Keratinocyte (primary cell): ENCODE results near the gene TUBGCP5. TPM values are rescaled to one million over a fixed set of nuclear protein-coding genes. Genes with fewer than 3 reads are reported as not detected.

ENCODE experiments used
- DNase-seq: peaks from one replicate; pipeline ENCODE4 v3.0.0-alpha.2; 2011; ENCODE audit warnings: low read depth, missing footprints, low spot score
- FAIRE-seq: peaks from 2 replicates; lab custom pipeline; 2011; peaks lifted over from hg19 to GRCh38; lab: Jason Lieb, UNC
- H2AFZ ChIP-seq: 2 replicates; pipeline ENCODE4 v1.6.0; 2012; ENCODE audit warnings: low read length, control low read depth, inconsistent platforms; ENCODE audit not compliant: control insufficient read depth
- H3K27ac ChIP-seq: 2 replicates; pipeline ENCODE4 v1.5.1; 2011; ENCODE audit warnings: low read length; ENCODE audit not compliant: control insufficient read depth, insufficient read depth
- H3K27me3 ChIP-seq: 3 replicates; pipeline ENCODE4 v1.6.0; 2011; ENCODE audit warnings: low read length; ENCODE audit not compliant: control insufficient read depth, insufficient read depth; ENCODE audit errors: extremely low read depth
- H3K36me3 ChIP-seq, 2 experiments: 2 replicates in 1 of 2; 3 replicates in 1 of 2; pipeline ENCODE4 v1.5.1; 2011; ENCODE audit warnings: low read length in 2 of 2, mild to moderate bottlenecking in 1 of 2; ENCODE audit not compliant: control insufficient read depth in 2 of 2, insufficient read depth in 2 of 2; ENCODE audit errors: extremely low read depth in 1 of 2
- H3K4me1 ChIP-seq: 3 replicates; pipeline ENCODE4 v1.5.1; 2011; ENCODE audit warnings: low read length; ENCODE audit not compliant: control insufficient read depth, insufficient read depth; ENCODE audit errors: extremely low read depth
- H3K4me2 ChIP-seq: 3 replicates; pipeline ENCODE4 v1.6.0; 2011; ENCODE audit warnings: low read depth, low read length; ENCODE audit not compliant: control insufficient read depth, insufficient read depth; ENCODE audit errors: extremely low read depth
- H3K4me3 ChIP-seq, 3 experiments: fragments of 200-600 bp in 1 of 3; sonication (generic) in 1 of 3; 2 replicates in 2 of 3; 3 replicates in 1 of 3; pipeline ENCODE4 v1.5.1; 2011 to 2016; ENCODE audit warnings: low read length in 3 of 3, mild to moderate bottlenecking in 3 of 3, control low read depth in 2 of 3, inconsistent platforms in 1 of 3, low read depth in 1 of 3, mixed read lengths in 1 of 3, mixed run types in 1 of 3, moderate library complexity in 1 of 3; ENCODE audit not compliant: control insufficient read depth in 2 of 3, insufficient read depth in 2 of 3; ENCODE audit errors: extremely low read depth in 1 of 3
- H3K79me2 ChIP-seq: 2 replicates; pipeline ENCODE4 v1.6.0; 2012; ENCODE audit warnings: low read length; ENCODE audit not compliant: control insufficient read depth, insufficient read depth
- H3K9ac ChIP-seq: 3 replicates; pipeline ENCODE4 v1.6.0; 2011; ENCODE audit warnings: low read length; ENCODE audit not compliant: control insufficient read depth, insufficient read depth; ENCODE audit errors: extremely low read depth
- H3K9me1 ChIP-seq: 3 replicates; pipeline ENCODE4 v1.6.0; 2011; ENCODE audit warnings: low read length; ENCODE audit not compliant: control insufficient read depth, insufficient read depth; ENCODE audit errors: extremely low read depth
- H3K9me3 ChIP-seq: 2 replicates; pipeline ENCODE4 v1.5.1; 2012; ENCODE audit warnings: low read depth, low read length; ENCODE audit not compliant: control insufficient read depth
- H4K20me1 ChIP-seq: 3 replicates; pipeline ENCODE4 v1.6.0; 2011; ENCODE audit warnings: low read length; ENCODE audit not compliant: control insufficient read depth, insufficient read depth; ENCODE audit errors: extremely low read depth
- EZH2 ChIP-seq: IDR thresholded peaks from one replicate; pipeline ENCODE4 v1.6.1; 2012; ENCODE audit warnings: inconsistent platforms, mild to moderate bottlenecking, low read length, moderate library complexity
- dilution Hi-C: fragments of 300-500 bp; cut with MboI; formaldehyde crosslinking; loops from one replicate; pipeline ENCODE4 v1.7.0; 2020; ENCODE audit warnings: low sequenced_read_pairs; ENCODE audit not compliant: extremely low pct_ligation_motif_present
- polyA plus RNA-seq, 5 experiments: library from polyadenylated mRNA; depleted of rRNA in 3 of 5; stranded (reverse) in 3 of 5; stranded (forward) in 1 of 5; unstranded in 1 of 5; fragments of >200 nt; gene quantifications; 1 replicate in 1 of 5; 2 replicates in 3 of 5; 3 replicates in 1 of 5; pipeline versions ENCODE4 v1.2.1 to v1.2.3, GENCODE V29; 2011 to 2012; ENCODE audit warnings: missing spikeins in 2 of 5, low read depth in 1 of 5, low replicate concordance in 1 of 5
- TF ChIP-seq, protein P1 (sequence below), 3 experiments: IDR thresholded peaks in 1 of 3; conservative IDR thresholded peaks in 1 of 3; optimal IDR thresholded peaks in 1 of 3; 2 replicates in 2 of 3; 3 replicates in 1 of 3; pipeline versions ENCODE3 to v1.5.1; 2011; ENCODE audit warnings: low read length in 3 of 3, mild to moderate bottlenecking in 3 of 3, moderate library complexity in 2 of 3, control low read depth in 1 of 3, inconsistent platforms in 1 of 3; ENCODE audit not compliant: insufficient read depth in 2 of 3; ENCODE audit errors: extremely low read depth in 1 of 3

TUBGCP5 gene
- polyA plus RNA-seq, 1 donor (not counting 4 experiments of a cell fraction or from before 2014, with no cell fraction given): 20.3 TPM

DNA sequence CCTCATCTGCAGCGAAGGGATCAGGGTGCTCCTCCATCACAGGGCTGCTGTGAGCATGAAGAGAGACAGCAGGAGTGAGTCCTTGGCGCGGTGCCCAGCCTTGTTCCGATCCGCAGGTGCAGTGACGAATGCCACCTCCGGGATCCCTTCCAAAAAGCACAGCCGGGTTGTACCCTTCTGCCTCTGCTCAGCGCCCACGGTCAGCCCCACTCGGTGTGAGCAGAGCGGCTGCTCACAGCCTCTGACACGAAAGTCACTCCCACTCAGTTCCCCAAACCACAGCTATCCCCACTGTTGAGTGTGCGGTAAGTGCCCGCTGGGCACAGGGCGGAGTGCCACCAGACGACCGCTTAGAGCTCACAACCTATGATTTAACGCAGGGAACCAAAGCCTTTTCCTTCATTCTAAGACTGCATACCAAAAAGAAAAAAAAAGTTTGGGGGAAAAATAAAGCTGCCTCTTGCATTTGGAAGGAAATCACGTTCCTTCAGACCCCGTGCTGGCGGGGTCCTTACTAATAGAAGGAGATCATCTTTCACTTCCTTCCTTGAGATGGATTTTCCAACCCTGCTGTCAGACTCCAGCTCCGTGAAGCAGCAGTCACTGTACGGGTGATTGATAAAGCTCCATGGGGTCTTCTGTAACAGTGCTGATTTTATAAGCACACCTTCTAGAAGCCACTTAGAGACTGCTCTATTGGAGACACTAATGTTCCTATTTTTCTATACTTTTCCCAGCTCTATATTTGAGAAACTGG is 34.7 kb upstream of the TUBGCP5 start:
- Histone ChIP-seq H3K9me3 (no peaks in the 10 kb centered on the region), H4K20me1 (no peaks in the 10 kb centered on the region), H3K4me3 (no peak overlapping the region), H3K36me3 (no peaks in the 10 kb centered on the region), H2AFZ (no peak overlapping the region), H3K9ac (no peak overlapping the region), H3K79me2 (no peaks in the 10 kb centered on the region), H3K9me1 (no peaks in the 10 kb centered on the region), H3K27me3 (no peaks in the 10 kb centered on the region), H3K4me1 (no peaks in the 10 kb centered on the region), H3K27ac (no peak overlapping the region), H3K4me2 (no peak overlapping the region)
- FAIRE-seq (no peak), DNase-seq (no peak)
- dilution Hi-C loops: no loop called here
- no peak for TF ChIP-seq EZH2
- TF ChIP-seq, protein P1, sequence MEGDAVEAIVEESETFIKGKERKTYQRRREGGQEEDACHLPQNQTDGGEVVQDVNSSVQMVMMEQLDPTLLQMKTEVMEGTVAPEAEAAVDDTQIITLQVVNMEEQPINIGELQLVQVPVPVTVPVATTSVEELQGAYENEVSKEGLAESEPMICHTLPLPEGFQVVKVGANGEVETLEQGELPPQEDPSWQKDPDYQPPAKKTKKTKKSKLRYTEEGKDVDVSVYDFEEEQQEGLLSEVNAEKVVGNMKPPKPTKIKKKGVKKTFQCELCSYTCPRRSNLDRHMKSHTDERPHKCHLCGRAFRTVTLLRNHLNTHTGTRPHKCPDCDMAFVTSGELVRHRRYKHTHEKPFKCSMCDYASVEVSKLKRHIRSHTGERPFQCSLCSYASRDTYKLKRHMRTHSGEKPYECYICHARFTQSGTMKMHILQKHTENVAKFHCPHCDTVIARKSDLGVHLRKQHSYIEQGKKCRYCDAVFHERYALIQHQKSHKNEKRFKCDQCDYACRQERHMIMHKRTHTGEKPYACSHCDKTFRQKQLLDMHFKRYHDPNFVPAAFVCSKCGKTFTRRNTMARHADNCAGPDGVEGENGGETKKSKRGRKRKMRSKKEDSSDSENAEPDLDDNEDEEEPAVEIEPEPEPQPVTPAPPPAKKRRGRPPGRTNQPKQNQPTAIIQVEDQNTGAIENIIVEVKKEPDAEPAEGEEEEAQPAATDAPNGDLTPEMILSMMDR (optimal IDR thresholded peaks at IDR 0.05 in 1 of 3, IDR thresholded peaks at IDR 0.05 in 1 of 3, conservative IDR thresholded peaks at IDR 0.05 in 1 of 3; ENCODE audit: extremely low read depth in 1 of 3, insufficient read depth in 2 of 3, low read length in 3 of 3): no peak

DNA sequence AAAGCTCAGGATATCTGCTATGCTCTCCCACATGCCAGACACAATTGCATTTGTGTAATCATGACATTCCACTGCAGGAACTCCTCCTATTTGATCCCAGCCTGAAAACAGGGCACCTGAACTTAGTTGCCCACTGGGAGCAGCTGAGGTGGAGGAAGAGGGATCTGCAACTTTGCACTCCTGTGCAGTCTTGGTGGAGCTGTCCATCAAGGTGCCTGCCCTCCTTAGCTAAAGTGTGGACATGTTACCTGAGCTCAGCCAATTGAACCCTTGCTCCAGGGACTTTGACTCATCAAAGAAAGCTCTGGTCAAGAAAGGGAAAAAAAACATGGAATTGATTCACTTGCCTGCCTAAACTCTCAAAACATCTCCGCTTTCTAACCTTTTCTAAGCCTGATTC is 33.3 kb upstream of the TUBGCP5 start:
- no peak for FAIRE-seq
- TF ChIP-seq, protein P1 (optimal IDR thresholded peaks at IDR 0.05 in 1 of 3, IDR thresholded peaks at IDR 0.05 in 1 of 3, conservative IDR thresholded peaks at IDR 0.05 in 1 of 3; ENCODE audit: extremely low read depth in 1 of 3, insufficient read depth in 2 of 3, low read length in 3 of 3): no peak
- TF ChIP-seq EZH2: no peak
- Histone ChIP-seq H2AFZ (no peak overlapping the region), H4K20me1 (no peaks in the 10 kb centered on the region), H3K27me3 (no peaks in the 10 kb centered on the region), H3K36me3 (no peaks in the 10 kb centered on the region), H3K4me3 (no peak overlapping the region), H3K79me2 (no peaks in the 10 kb centered on the region), H3K4me2 (no peak overlapping the region), H3K9ac (no peak overlapping the region), H3K9me1 (no peaks in the 10 kb centered on the region), H3K4me1 (no peaks in the 10 kb centered on the region), H3K27ac (no peak overlapping the region), H3K9me3 (no peaks in the 10 kb centered on the region)
- DNase-seq: no peak
- dilution Hi-C loops: no loop called here
